ENCODE data around the gene IGBP1.
"Not testable (repeated sequence)": the region's sequence is repeated elsewhere in the genome, so short reads cannot be mapped to it uniquely, and the experiment has no call there.

Gene IGBP1

GRCh38 chrX:70133303-70134115 lies at the start of gene IGBP1:
Gene IGBP1 (plus strand): TSS chrX:70133447. CDS start chrX:70133948, 501 bp downstream.
- Mint-ChIP-seq H3K36me3 (ENCODE audit: low read depth) (peaks cover 42% of the 10 kb centered on the region), H3K4me1 (ENCODE audit: low read depth) (peaks cover 26% of the 10 kb centered on the region), H3K27me3 (peaks cover 2% of the 10 kb centered on the region), H3K4me3 (peak within 1 kb of the TSS; percentile 98), H3K9me3 (no peaks in the 10 kb centered on the region), H3K27ac (peak within 1 kb of the TSS; percentile 93)
- intact Hi-C loops (cut with micrococcal nuclease) = loop anchor here (1.0 to 10.0 kb wide), 3 partner anchors 156 to 516 kb away; partner anchors contain the start of genes EDA and PDZD11

- no peaks in the 10 kb centered on the region for H3K9me3 Mint-ChIP-seq
Measured at GRCh38 chrX:70084592-70085240, 48.5 kb upstream of the IGBP1 start.

DNA sequence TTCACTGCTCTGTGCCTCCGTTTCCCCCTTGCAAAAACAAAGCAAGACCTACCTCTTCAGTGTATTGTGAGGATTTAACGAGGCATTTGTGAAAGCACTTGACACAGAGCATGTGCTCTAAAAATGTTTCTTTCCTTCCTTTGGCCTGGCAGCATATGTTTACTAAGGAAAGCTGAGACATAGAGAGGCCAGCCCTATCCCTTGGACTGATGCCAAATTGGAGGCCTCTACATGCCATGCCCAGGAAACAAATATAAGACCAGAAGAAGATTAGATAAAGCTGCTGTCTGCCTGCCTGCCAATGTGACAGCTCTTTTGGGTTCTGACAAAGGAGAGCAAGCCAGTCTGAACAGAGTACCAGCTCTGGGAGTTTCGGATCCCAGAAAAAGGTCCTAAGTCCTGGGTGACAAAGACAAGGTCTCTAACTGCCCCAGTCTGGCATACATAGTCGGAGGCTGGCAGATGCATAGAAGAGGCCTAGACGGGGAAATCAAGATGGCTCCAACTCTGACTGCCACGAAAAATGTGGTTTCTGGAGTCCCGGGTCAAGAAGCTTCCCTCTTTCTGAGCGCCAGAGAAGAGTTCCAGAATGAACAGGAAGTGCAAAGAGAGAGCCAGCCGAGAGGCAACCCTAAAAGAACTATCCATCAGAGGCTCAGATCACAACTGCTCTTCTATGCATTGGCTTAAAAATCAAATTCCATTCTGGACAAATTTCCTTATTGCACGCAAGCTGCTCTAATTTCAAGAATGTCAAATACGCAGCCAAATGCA lies 45.2 kb upstream of the IGBP1 start:
- H3K9me3 Mint-ChIP-seq = no peaks in the 10 kb centered on the region
- H3K27me3 Mint-ChIP-seq = peaks cover 1% of the 10 kb centered on the region
- intact Hi-C loops (cut with micrococcal nuclease) = no loop called here
- H3K4me1 Mint-ChIP-seq (ENCODE audit: low read depth) = no peaks in the 10 kb centered on the region
- no peak overlapping the region for H3K27ac Mint-ChIP-seq
- no peak overlapping the region for H3K4me3 Mint-ChIP-seq
- no peaks in the 10 kb centered on the region for H3K36me3 Mint-ChIP-seq (ENCODE audit: low read depth)

More at GRCh38 chrX:70084592-70085240, 48.5 kb upstream of the IGBP1 start:
- Mint-ChIP-seq H3K27me3 (peaks cover 1% of the 10 kb centered on the region), H3K4me1 (ENCODE audit: low read depth) (no peaks in the 10 kb centered on the region), H3K36me3 (ENCODE audit: low read depth) (no peaks in the 10 kb centered on the region), H3K4me3 (no peak overlapping the region), H3K27ac (no peak overlapping the region)
- intact Hi-C loops (cut with micrococcal nuclease) = no loop called here

DNA sequence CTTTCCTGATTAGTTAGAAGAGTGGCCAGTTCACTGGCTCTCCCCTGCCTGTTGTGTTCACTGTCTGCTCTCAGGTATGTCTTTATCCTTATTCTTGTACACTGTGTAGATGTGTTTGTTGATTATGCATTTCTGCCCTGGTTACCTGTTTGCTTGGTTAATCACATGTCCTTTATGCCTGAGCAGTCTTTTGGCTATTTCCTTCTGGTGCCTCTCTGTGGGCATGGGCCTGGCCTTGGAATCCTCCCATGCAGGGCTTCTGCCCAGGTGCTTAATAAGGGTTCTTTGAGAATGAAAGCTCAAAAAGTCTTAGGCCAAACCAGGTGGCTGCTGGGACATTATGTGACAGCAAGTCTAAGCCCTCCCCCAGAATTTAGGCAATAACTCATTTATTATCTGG lies 44.5 kb upstream of the IGBP1 start:
- Mint-ChIP-seq H3K27ac (no peak overlapping the region), H3K27me3 (peaks cover 1% of the 10 kb centered on the region), H3K4me3 (no peak overlapping the region), H3K9me3 (no peaks in the 10 kb centered on the region), H3K36me3 (ENCODE audit: low read depth) (no peaks in the 10 kb centered on the region), H3K4me1 (ENCODE audit: low read depth) (no peaks in the 10 kb centered on the region)
- intact Hi-C loops (cut with micrococcal nuclease) = no loop called here

DNA sequence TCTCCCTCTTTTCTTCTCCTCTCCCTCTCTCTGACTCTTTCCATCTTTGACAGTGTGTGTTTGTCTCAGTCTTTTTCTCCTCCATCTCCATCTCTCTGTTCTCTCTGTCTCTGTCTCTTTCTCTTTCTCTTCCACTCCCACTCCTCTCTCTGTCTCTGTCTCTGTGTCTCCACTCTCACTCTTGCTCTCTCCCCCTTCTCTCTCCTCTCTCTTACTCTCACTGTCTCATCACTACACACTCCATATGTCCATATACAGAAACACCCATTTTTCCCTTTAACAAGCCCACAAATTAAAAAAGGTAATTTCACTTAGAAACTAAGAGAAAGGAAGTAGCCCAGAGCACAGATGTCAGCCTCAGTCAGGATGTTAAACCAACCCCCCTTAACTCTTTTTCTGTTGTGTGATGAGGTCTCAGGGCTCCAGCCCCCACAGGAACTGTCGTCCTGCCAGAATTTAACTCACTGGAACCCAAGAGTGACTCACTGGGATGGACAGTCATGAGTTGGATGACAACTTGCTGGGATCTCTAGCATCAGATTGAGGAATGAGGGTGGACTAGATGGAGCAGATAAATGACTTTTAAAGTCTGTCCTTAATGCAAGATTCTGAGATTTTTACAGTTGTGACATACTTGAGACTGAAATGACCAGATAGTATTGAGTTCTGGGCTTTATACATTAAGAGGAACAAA lies 43.5 kb upstream of the IGBP1 start:
- intact Hi-C loops (cut with micrococcal nuclease) = no loop called here
- H3K27me3 Mint-ChIP-seq = peaks cover 1% of the 10 kb centered on the region
- H3K9me3 Mint-ChIP-seq = no peaks in the 10 kb centered on the region
- H3K4me3 Mint-ChIP-seq = no peak overlapping the region
- no peaks in the 10 kb centered on the region for H3K4me1 Mint-ChIP-seq (ENCODE audit: low read depth)
- H3K27ac Mint-ChIP-seq = no peak overlapping the region
- H3K36me3 Mint-ChIP-seq (ENCODE audit: low read depth) = no peaks in the 10 kb centered on the region

DNA sequence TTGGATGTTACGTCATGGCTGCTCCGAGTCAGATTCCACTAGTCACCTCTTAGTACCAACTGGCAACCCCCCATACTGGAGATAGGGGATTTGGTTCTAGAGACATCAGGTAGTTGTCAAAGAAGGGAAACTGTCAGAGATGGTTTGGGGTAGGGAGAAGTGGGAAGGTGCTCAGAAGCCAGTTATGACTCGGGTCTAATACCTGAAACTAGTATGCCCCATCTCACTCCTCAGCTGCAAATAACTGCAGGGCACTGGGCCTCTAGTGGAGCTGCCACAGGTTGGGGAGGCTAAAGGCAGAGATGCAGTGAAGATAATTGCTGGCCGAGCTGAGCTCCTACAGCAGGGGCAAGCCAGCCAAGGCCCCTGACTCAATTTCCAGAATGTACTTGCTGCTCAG lies 41.0 kb upstream of the IGBP1 start:
- H3K9me3 Mint-ChIP-seq = no peaks in the 10 kb centered on the region
- no peaks in the 10 kb centered on the region for H3K36me3 Mint-ChIP-seq (ENCODE audit: low read depth)
- intact Hi-C loops (cut with micrococcal nuclease) = no loop called here
- H3K4me1 Mint-ChIP-seq (ENCODE audit: low read depth) = no peaks in the 10 kb centered on the region
- H3K4me3 Mint-ChIP-seq = no peak overlapping the region
- H3K27me3 Mint-ChIP-seq = peaks cover 1% of the 10 kb centered on the region
- no peak overlapping the region for H3K27ac Mint-ChIP-seq

GRCh38 chrX:70096052-70096451 lies 37.2 kb upstream of the IGBP1 start:
- Mint-ChIP-seq H3K27ac (no peak overlapping the region), H3K4me3 (no peak overlapping the region), H3K27me3 (peaks cover 2% of the 10 kb centered on the region), H3K36me3 (ENCODE audit: low read depth) (no peaks in the 10 kb centered on the region), H3K4me1 (ENCODE audit: low read depth) (no peaks in the 10 kb centered on the region), H3K9me3 (no peaks in the 10 kb centered on the region)
- intact Hi-C loops (cut with micrococcal nuclease) = loop anchor here (5.0 kb wide), 3 partner anchors 64 to 604 kb away; no protein-coding TSS in a partner anchor

DNA sequence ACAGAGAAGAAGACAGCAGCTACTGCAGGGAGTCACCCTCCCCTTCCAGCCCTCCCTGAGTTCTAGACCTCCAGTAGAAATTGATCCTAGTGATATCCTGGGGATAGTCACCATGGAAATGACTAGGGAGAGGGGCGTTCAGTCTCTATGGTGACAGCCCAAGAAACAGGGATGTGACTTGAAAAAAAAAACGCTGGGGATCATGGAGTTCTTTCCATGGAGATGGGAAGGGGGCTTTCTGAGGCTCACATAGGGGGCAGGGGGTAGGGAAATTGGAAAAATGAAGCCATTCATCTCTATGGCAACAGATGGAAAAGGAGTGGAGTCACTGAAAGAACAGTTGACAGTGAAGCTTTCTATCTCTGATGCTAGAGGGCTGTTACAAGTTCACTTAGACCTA lies 28.0 kb upstream of the IGBP1 start:
- Mint-ChIP-seq H3K4me3 (no peak overlapping the region), H3K4me1 (ENCODE audit: low read depth) (no peaks in the 10 kb centered on the region), H3K36me3 (ENCODE audit: low read depth) (no peaks in the 10 kb centered on the region), H3K9me3 (no peaks in the 10 kb centered on the region), H3K27me3 (no peaks in the 10 kb centered on the region), H3K27ac (no peak overlapping the region)
- intact Hi-C loops (cut with micrococcal nuclease) = no loop called here

- H3K4me3 Mint-ChIP-seq; H3K4me1 Mint-ChIP-seq (ENCODE audit: low read depth); H3K27ac Mint-ChIP-seq; intact Hi-C loops (cut with micrococcal nuclease); H3K36me3 Mint-ChIP-seq (ENCODE audit: low read depth); H3K27me3 Mint-ChIP-seq: not testable (repeated sequence)
- peaks cover 16% of the 10 kb centered on the region for H3K9me3 Mint-ChIP-seq
Measured at GRCh38 chrX:70111436-70112026, 21.7 kb upstream of the IGBP1 start.

- Mint-ChIP-seq H3K27ac (no peak overlapping the region), H3K27me3 (no peaks in the 10 kb centered on the region), H3K4me3 (no peak overlapping the region), H3K4me1 (ENCODE audit: low read depth) (no peaks in the 10 kb centered on the region), H3K9me3 (no peaks in the 10 kb centered on the region), H3K36me3 (ENCODE audit: low read depth) (no peaks in the 10 kb centered on the region)
- intact Hi-C loops (cut with micrococcal nuclease) = no loop called here
Measured at GRCh38 chrX:70117738-70118137, 15.5 kb upstream of the IGBP1 start.

DNA sequence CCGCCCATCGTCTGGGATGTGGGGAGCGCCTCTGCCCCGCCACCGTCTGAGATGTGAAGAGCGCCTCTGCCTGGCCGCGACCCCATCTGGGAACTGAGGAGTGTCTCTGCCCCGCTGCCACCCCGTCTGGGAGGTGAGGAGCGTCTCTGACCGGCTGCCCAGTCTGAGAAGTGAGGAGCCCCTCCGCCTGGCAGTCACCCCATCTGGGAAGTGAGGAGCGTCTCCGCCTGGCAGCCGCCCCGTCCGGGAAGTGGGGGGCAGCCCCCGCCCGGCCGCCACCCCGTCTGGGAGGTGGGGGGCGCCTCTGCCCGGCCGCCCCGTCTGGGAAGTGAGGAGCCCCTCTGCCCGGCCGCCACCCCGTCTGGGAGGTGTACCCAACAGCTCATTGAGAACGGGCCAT lies 10.2 kb upstream of the IGBP1 start:
- H3K9me3 Mint-ChIP-seq; intact Hi-C loops (cut with micrococcal nuclease); H3K4me1 Mint-ChIP-seq (ENCODE audit: low read depth); H3K27me3 Mint-ChIP-seq; H3K4me3 Mint-ChIP-seq; H3K27ac Mint-ChIP-seq; H3K36me3 Mint-ChIP-seq (ENCODE audit: low read depth): not testable (repeated sequence)

DNA sequence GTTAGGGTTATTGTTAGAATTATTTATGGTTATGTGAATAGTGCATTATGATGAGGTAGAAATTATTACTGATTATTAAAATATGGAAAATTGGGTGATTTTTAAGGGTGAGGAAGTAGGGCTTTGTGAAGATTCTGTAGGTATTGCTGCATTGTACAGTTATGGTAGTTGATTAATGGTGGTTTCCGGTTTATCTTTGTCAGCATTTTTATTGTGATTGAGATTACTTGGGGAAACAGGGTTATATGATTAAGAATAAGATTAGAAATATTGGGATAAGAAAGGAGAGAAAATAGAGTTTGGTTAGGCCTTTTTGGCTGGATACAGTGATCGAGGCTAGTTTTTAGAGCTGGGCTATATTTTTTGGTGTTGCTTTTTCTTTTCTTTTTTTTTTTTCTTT lies 8.6 kb upstream of the IGBP1 start:
- Mint-ChIP-seq H3K27ac (no peak overlapping the region), H3K27me3 (peaks cover 3% of the 10 kb centered on the region), H3K36me3 (ENCODE audit: low read depth) (no peaks in the 10 kb centered on the region), H3K9me3 (no peaks in the 10 kb centered on the region), H3K4me3 (no peak overlapping the region), H3K4me1 (ENCODE audit: low read depth) (no peaks in the 10 kb centered on the region)
- intact Hi-C loops (cut with micrococcal nuclease) = no loop called here

DNA sequence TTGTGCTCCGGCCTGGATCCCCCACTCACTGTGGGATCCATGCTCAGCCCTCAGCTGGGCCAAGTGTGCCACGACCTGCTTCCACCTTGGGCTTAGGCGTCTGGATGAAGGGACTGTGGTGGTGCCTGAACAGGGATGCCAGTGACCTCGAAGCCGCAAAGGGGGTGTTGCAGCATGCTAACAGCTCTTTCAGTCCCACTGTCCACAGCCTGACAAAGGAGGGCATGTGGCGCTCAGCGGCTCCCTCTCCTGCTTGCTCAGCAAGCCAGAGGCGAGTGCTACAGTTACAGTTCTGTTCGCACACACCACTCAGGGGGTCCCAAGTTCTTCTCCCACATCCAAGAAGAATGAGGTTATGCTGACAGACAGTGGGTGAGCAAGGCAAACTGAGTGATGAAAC lies 5.2 kb upstream of the IGBP1 start:
- Mint-ChIP-seq H3K27me3 (peaks cover 3% of the 10 kb centered on the region), H3K9me3 (no peaks in the 10 kb centered on the region), H3K4me1 (ENCODE audit: low read depth) (peaks cover 3% of the 10 kb centered on the region), H3K4me3 (no peak overlapping the region), H3K27ac (no peak overlapping the region), H3K36me3 (ENCODE audit: low read depth) (peaks cover 1% of the 10 kb centered on the region)
- intact Hi-C loops (cut with micrococcal nuclease) = no loop called here

Data from dendritic cell treated with granulocyte-macrophage colony-stimulating factor and Interleukin-4, amounts not matched to agents 40 ng/mL and 50 ng/mL, for 4 days (primary cell).